Body of pancreas (tissue), 4 donors: ENCODE data around the gene PAK6. TPM values are rescaled to one million over a fixed set of nuclear protein-coding genes. Genes with fewer than 3 reads are reported as not detected.

Experiments
- ATAC-seq: fragments of 150-250 bp; one replicate; pipeline ENCODE4 v1.9.1; 2016
- DNase-seq, 4 donors: peaks; one replicate each; pipeline ENCODE4 v3.0.0-alpha.2; 2019
- H3K27ac ChIP-seq, 4 donors: fragments of 200-600 bp; sonication (generic); 1 replicate in 3 of 4; 2 replicates in 1 of 4; pipeline versions ENCODE4 v1.5.1 to v1.6.1; 2016 to 2019; ENCODE audit warnings: mild to moderate bottlenecking in 1 of 4, mixed read lengths in 1 of 4, moderate library complexity in 1 of 4
- H3K27me3 ChIP-seq, 2 donors: fragments of 200-600 bp; sonication (generic); one replicate each; pipeline ENCODE4 v1.6.0; 2016; ENCODE audit warnings: mild to moderate bottlenecking in 1 of 2
- H3K36me3 ChIP-seq, 2 donors: fragments of 200-600 bp; sonication (generic); replicated peaks in 1 of 2; 2 replicates each; pipeline ENCODE4 v1.5.1; 2016; ENCODE audit warnings: low read depth in 2 of 2; ENCODE audit not compliant: insufficient read depth in 1 of 2
- H3K4me1 ChIP-seq: fragments of 200-600 bp; sonication (generic); one replicate; pipeline ENCODE4 v1.6.0; 2016
- H3K4me3 ChIP-seq, 2 donors: fragments of 200-600 bp; sonication (generic); 1 replicate in 1 of 2; 2 replicates in 1 of 2; pipeline ENCODE4 v1.5.1; 2016 to 2019
- H3K9me3 ChIP-seq, 3 donors: fragments of 200-600 bp; sonication (generic); 1 replicate in 2 of 3; 2 replicates in 1 of 3; pipeline ENCODE4 v1.5.1; 2016
- POLR2A ChIP-seq, 3 donors: fragments of 450-650 bp; IDR thresholded peaks; one replicate each; pipeline ENCODE4 v1.6.1; 2016; ENCODE audit warnings: antibody characterized with exemption in 3 of 3, mild to moderate bottlenecking in 2 of 3
- WGBS, 2 donors: methylation state at CpG; one replicate each; pipeline ENCODE4 v1.1.5; 2017; 5-methylcytosine and 5-hydroxymethylcytosine counted together
- intact Hi-C: fragments of 100-400 bp; cut with DNase I; formaldehyde crosslinking; loops from one replicate; pipeline ENCODE4 v1.15.1; 2023
- total RNA-seq, 2 donors: library from RNA; depleted of rRNA; stranded (reverse); fragments of >200 nt; gene quantifications; one replicate each; pipeline ENCODE4 v1.1.0, GENCODE V29; 2016
- TF ChIP-seq, protein P1 (sequence below), 7 experiments: fragments of 450-650 bp in 4 of 7; fragments of 200-600 bp in 3 of 7; sonication (generic) in 3 of 7; IDR thresholded peaks; one replicate each; pipeline ENCODE4 v1.5.1; 2016 to 2019; ENCODE audit warnings: antibody characterized with exemption in 7 of 7

PAK6 gene
- total RNA-seq, 2 donors from 2014 or later: 14.8 to 22.4 TPM

DNA sequence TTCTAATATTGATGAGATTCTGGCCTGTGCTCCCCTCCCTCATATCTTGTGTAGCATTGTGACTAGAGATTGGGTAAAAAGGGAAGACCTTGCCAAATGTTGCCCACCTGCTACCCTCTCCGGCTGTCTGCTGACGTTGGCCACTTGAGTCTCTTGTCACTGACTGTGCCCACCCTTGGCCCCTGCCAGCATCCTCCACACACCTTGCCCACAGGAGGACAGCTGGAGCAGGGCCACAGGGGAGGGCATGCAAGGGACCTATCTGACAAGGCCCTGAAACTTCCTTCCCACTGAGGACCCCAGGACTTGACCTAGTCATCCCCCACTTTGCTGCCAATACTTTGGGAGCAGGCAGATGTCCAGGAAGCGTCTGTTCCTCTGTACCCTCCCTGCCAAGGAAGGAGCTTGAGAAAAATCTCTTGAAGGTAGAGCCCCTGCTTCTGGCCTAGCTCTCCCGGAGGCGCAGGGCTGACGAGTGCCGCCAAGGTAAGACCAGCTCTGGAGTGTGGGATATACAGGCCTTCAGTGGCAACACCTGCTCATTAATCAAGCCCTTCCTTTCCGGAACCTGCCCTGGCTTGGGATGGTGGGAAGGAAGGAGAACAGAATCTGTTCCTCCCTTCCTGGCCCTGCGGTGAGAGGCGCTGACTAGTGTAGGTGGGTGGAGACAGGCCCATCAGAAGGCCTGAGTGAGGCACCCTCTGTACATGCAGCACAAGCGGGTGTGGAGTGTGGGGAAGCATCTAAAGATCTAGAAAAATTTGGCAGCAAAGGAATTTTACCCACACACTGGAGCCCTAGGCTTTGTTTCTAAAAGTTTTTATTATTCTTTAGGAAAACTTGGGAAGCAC, 4.9 kb upstream of the PAK6 start:
- ATAC-seq: no peak
- no peaks in the 10 kb centered on the region for H3K9me3 ChIP-seq
- no peaks in the 10 kb centered on the region for H3K36me3 ChIP-seq
- intact Hi-C loops: no loop called here
- WGBS, 2 donors: 83 to 90% methylated on average over 9 to 11 of the region's 11 CpGs
- TF ChIP-seq POLR2A (IDR thresholded peaks at IDR 0.05): no peak
- TF ChIP-seq, protein P1, sequence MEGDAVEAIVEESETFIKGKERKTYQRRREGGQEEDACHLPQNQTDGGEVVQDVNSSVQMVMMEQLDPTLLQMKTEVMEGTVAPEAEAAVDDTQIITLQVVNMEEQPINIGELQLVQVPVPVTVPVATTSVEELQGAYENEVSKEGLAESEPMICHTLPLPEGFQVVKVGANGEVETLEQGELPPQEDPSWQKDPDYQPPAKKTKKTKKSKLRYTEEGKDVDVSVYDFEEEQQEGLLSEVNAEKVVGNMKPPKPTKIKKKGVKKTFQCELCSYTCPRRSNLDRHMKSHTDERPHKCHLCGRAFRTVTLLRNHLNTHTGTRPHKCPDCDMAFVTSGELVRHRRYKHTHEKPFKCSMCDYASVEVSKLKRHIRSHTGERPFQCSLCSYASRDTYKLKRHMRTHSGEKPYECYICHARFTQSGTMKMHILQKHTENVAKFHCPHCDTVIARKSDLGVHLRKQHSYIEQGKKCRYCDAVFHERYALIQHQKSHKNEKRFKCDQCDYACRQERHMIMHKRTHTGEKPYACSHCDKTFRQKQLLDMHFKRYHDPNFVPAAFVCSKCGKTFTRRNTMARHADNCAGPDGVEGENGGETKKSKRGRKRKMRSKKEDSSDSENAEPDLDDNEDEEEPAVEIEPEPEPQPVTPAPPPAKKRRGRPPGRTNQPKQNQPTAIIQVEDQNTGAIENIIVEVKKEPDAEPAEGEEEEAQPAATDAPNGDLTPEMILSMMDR (IDR thresholded peaks at IDR 0.05): no peak
- no peak overlapping the region for H3K27ac ChIP-seq
- H3K27me3 ChIP-seq: no peaks in the 10 kb centered on the region
- peaks cover 5% of the 10 kb centered on the region for H3K4me1 ChIP-seq
- H3K4me3 ChIP-seq: no peak overlapping the region
- no peak for DNase-seq

DNA sequence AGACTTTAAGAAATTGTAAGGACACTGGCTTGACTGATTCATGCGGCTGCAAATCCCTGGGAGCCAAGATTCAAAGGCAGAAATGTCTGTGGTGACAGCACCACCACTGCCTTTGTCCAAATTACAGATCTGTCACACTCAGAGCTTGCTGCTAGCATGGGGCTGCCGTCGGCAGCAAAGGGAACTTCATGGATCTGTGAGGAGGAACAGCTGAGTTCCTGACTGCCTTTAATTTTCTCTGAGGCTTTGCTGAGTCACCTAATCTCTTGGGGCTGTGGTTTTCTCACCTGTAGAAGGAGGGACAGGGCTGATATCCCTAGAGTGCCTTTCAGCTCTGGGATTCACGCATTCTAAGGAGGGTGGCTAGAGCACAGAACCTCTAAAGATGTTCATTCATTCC, 4.1 kb upstream of the PAK6 start:
- peaks cover 12% of the 10 kb centered on the region for H3K4me1 ChIP-seq
- intact Hi-C loops: no loop called here
- no peak for ATAC-seq
- DNase-seq: no peak
- no peaks in the 10 kb centered on the region for H3K27me3 ChIP-seq
- 76 to 92% methylated on average over 4 of the region's 4 CpGs for WGBS, 2 donors
- H3K36me3 ChIP-seq: no peaks in the 10 kb centered on the region
- no peaks in the 10 kb centered on the region for H3K9me3 ChIP-seq
- TF ChIP-seq POLR2A (IDR thresholded peaks at IDR 0.05): no peak
- TF ChIP-seq, protein P1 (IDR thresholded peaks at IDR 0.05): no peak
- H3K4me3 ChIP-seq: no peak overlapping the region
- no peak overlapping the region for H3K27ac ChIP-seq

DNA sequence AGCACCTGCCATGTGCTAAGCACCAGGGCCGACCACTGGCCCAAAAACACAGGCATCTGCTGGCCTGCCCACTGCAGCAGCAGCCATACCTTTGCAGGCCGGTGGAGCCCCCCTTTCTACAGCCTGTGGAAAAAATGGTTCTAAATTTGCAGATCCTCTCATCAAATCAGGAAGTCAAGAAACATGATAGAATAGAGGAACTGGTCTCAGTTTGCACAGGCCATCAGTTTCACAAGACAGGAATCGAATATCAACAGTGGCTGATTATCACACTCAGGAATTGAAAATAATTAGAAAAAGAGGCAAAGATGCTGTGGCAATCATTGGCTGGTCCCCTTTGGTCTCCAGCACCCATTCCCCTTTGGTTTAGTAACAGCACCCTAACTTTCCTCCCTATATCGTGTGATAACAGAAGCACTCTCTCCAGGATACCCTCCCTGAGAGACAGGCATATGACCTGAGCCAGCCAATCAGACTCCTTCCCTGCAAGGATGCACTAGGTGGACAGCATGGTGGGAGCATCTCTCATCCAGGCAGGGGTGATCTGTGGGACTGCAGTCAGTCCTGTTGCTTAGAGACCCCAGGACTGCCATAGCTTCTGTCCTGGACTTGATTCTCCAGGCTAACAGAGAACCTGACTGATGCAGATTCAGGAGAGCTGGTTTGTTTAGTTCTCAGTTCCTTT, 3.5 kb upstream of the PAK6 start:
- H3K4me1 ChIP-seq: peaks cover 12% of the 10 kb centered on the region
- TF ChIP-seq POLR2A (IDR thresholded peaks at IDR 0.05): no peak
- TF ChIP-seq, protein P1 (IDR thresholded peaks at IDR 0.05): no peak
- intact Hi-C loops: no loop called here
- H3K27ac ChIP-seq: no peak overlapping the region
- H3K4me3 ChIP-seq: no peak overlapping the region
- H3K27me3 ChIP-seq: no peaks in the 10 kb centered on the region
- H3K36me3 ChIP-seq: no peaks in the 10 kb centered on the region
- no peaks in the 10 kb centered on the region for H3K9me3 ChIP-seq
- no peak for ATAC-seq
- no peak for DNase-seq
- WGBS, 2 donors: 66 to 75% methylated on average over 2 to 4 of the region's 4 CpGs

DNA sequence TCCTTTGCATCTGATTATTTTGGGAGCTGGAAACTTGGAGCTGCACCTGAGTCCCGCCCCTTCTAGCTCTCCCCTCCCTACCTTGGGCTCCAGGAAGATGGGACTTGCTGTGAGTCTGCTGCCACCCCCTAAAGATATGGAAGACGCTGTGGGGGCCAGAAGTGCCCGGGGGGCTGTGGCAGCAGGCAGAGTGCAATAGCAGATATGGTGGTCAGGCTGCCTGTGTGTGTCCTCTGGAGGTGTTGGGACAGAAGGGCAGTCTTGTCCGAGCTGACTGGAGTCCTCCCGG, 485 bp downstream of the PAK6 start:
- H3K9me3 ChIP-seq: no peaks in the 10 kb centered on the region
- H3K27ac ChIP-seq: peak overlapping the region in 1 of 4 donors; percentile 24
- H3K36me3 ChIP-seq: no peaks in the 10 kb centered on the region
- H3K27me3 ChIP-seq: no peaks in the 10 kb centered on the region
- intact Hi-C loops: no loop called here
- TF ChIP-seq, protein P1 (IDR thresholded peaks at IDR 0.05): no peak
- no peak for TF ChIP-seq POLR2A (IDR thresholded peaks at IDR 0.05)
- no peak for ATAC-seq
- H3K4me1 ChIP-seq: peaks cover 12% of the 10 kb centered on the region
- H3K4me3 ChIP-seq: no peak overlapping the region
- WGBS, 2 donors: 43 to 64% methylated on average over 2 to 5 of the region's 5 CpGs
- DNase-seq: no peak
